ENCODE data around the gene PRR15. TPM values are rescaled to one million over a fixed set of nuclear protein-coding genes. Genes with fewer than 3 reads are reported as not detected.

PRR15 gene
- total RNA-seq, 2 donors from 2014 or later: not detected

- Mint-ChIP-seq H3K27me3 (no peaks in the 10 kb centered on the region), H3K9me3 (no peaks in the 10 kb centered on the region), H3K27ac (no peak overlapping the region), H3K4me1 (no peaks in the 10 kb centered on the region), H3K36me3 (ENCODE audit: low read depth) (no peaks in the 10 kb centered on the region), H3K4me3 (no peak overlapping the region)
- no peak for ATAC-seq (replicated peaks)
These were observed 29.2 kb downstream of the PRR15 start for GRCh38 chr7:29592866-29593265.

DNA sequence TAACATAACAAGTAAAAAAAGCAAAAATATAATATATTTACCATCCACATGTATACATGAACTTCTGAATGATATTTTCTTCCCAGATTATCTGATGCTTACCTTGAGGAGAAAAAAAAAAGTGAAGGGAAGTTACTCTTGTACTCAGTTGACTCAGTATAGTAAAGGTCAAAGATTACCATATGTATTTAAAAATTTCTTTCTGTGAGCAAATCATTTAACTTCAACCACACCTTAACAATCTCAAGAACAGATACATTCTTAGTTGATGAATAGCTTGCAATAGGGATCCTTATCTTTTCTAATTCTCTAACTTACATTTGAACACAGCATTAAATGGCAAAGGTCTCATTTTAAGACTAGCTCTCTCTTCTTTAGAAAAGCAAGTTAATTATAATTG is 29.8 kb downstream of the PRR15 start:
- Mint-ChIP-seq H3K27ac (no peak overlapping the region), H3K36me3 (ENCODE audit: low read depth) (no peaks in the 10 kb centered on the region), H3K27me3 (no peaks in the 10 kb centered on the region), H3K4me3 (no peak overlapping the region), H3K9me3 (no peaks in the 10 kb centered on the region), H3K4me1 (no peaks in the 10 kb centered on the region)
- no peak for ATAC-seq (replicated peaks)

- ATAC-seq (replicated peaks): no peak
- Mint-ChIP-seq H3K36me3 (ENCODE audit: low read depth) (no peaks in the 10 kb centered on the region), H3K4me1 (no peaks in the 10 kb centered on the region), H3K27ac (no peak overlapping the region), H3K4me3 (no peak overlapping the region), H3K27me3 (peaks cover 6% of the 10 kb centered on the region), H3K9me3 (no peaks in the 10 kb centered on the region)
These were observed 33.1 kb downstream of the PRR15 start for GRCh38 chr7:29596593-29597178.

- Mint-ChIP-seq H3K4me1 (no peaks in the 10 kb centered on the region), H3K36me3 (ENCODE audit: low read depth) (no peaks in the 10 kb centered on the region), H3K27me3 (peaks cover 6% of the 10 kb centered on the region), H3K4me3 (no peak overlapping the region), H3K9me3 (no peaks in the 10 kb centered on the region), H3K27ac (no peak overlapping the region)
- ATAC-seq (replicated peaks): no peak
These were observed 33.6 kb downstream of the PRR15 start for GRCh38 chr7:29597266-29597665.

DNA sequence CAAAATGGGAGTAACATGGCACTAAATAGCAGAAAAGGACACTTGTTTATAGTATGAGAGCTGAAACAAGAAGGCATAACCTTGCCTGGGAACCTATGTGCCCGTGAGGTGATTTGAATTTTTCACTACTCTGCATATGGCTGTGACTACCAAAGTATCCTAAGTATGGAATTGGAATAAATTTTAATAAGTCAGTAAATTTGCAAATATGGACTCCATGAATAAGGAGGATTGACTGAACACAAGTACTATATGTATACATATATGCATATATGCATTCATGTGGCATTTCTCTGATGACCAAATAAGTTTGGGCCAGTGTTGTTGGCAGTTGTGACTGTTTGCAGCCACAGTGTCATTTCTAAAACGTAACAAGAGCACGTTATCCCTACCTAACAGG is 34.5 kb downstream of the PRR15 start:
- Mint-ChIP-seq H3K36me3 (ENCODE audit: low read depth) (no peaks in the 10 kb centered on the region), H3K27ac (no peak overlapping the region), H3K4me1 (no peaks in the 10 kb centered on the region), H3K9me3 (no peaks in the 10 kb centered on the region), H3K4me3 (no peak overlapping the region), H3K27me3 (peaks cover 6% of the 10 kb centered on the region)
- no peak for ATAC-seq (replicated peaks)

GRCh38 chr7:29598613-29599012 is 35.0 kb downstream of the PRR15 start:
- Mint-ChIP-seq H3K4me1 (no peaks in the 10 kb centered on the region), H3K9me3 (no peaks in the 10 kb centered on the region), H3K4me3 (no peak overlapping the region), H3K36me3 (ENCODE audit: low read depth) (no peaks in the 10 kb centered on the region), H3K27me3 (peaks cover 6% of the 10 kb centered on the region), H3K27ac (no peak overlapping the region)
- ATAC-seq (replicated peaks): no peak

- Mint-ChIP-seq H3K27ac (no peak overlapping the region), H3K4me1 (no peaks in the 10 kb centered on the region), H3K36me3 (ENCODE audit: low read depth) (no peaks in the 10 kb centered on the region), H3K27me3 (peaks cover 6% of the 10 kb centered on the region), H3K4me3 (no peak overlapping the region), H3K9me3 (no peaks in the 10 kb centered on the region)
- ATAC-seq (replicated peaks): no peak
These were observed 35.4 kb downstream of the PRR15 start for GRCh38 chr7:29599026-29599425.

- Mint-ChIP-seq H3K4me3 (no peak overlapping the region), H3K4me1 (no peaks in the 10 kb centered on the region), H3K27me3 (peaks cover 9% of the 10 kb centered on the region), H3K27ac (no peak overlapping the region), H3K9me3 (no peaks in the 10 kb centered on the region), H3K36me3 (ENCODE audit: low read depth) (no peaks in the 10 kb centered on the region)
- ATAC-seq (replicated peaks): no peak
These were observed 37.0 kb downstream of the PRR15 start for GRCh38 chr7:29600661-29601060.

- no peak for ATAC-seq (replicated peaks)
- Mint-ChIP-seq H3K36me3 (ENCODE audit: low read depth) (no peaks in the 10 kb centered on the region), H3K27ac (no peak overlapping the region), H3K4me3 (no peak overlapping the region), H3K9me3 (no peaks in the 10 kb centered on the region), H3K27me3 (peaks cover 9% of the 10 kb centered on the region), H3K4me1 (no peaks in the 10 kb centered on the region)
These were observed 40.4 kb downstream of the PRR15 start for GRCh38 chr7:29604052-29604451.

- Mint-ChIP-seq H3K27ac (no peak overlapping the region), H3K9me3 (no peaks in the 10 kb centered on the region), H3K4me3 (no peak overlapping the region), H3K4me1 (no peaks in the 10 kb centered on the region), H3K36me3 (ENCODE audit: low read depth) (no peaks in the 10 kb centered on the region), H3K27me3 (peaks cover 9% of the 10 kb centered on the region)
- ATAC-seq (replicated peaks): no peak
These were observed 41.1 kb downstream of the PRR15 start for GRCh38 chr7:29604702-29605101.

DNA sequence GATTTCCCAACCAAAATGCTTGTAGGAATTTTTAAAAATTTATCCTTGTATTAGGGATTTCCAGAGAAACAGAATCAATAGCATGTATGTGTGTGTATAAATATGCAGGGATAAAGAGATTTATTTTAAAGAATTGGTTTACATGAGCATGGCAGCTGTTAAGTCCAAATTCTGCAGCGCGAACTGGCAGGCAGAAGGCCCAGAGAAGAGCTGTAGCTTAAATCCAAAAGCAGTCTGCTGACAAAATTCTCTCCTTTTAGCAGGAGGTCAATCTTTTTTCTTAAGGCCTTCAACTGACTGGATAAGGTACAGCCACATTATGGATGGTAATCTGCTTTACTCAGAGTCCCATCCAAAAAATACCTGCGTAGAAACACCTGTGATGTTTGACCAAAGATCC is 42.0 kb downstream of the PRR15 start:
- Mint-ChIP-seq H3K9me3 (no peaks in the 10 kb centered on the region), H3K4me1 (no peaks in the 10 kb centered on the region), H3K36me3 (ENCODE audit: low read depth) (no peaks in the 10 kb centered on the region), H3K27me3 (peaks cover 7% of the 10 kb centered on the region), H3K27ac (no peak overlapping the region), H3K4me3 (no peak overlapping the region)
- no peak for ATAC-seq (replicated peaks)

GRCh38 chr7:29606287-29606721 is 42.7 kb downstream of the PRR15 start:
- Mint-ChIP-seq H3K27me3 (peaks cover 4% of the 10 kb centered on the region), H3K36me3 (ENCODE audit: low read depth) (no peaks in the 10 kb centered on the region), H3K4me1 (no peaks in the 10 kb centered on the region), H3K4me3 (no peak overlapping the region), H3K27ac (no peak overlapping the region), H3K9me3 (no peaks in the 10 kb centered on the region)
- ATAC-seq (replicated peaks): no peak

GRCh38 chr7:29606830-29607229 is 43.2 kb downstream of the PRR15 start:
- Mint-ChIP-seq H3K4me1 (no peaks in the 10 kb centered on the region), H3K4me3 (no peak overlapping the region), H3K27me3 (peaks cover 4% of the 10 kb centered on the region), H3K36me3 (ENCODE audit: low read depth) (no peaks in the 10 kb centered on the region), H3K27ac (no peak overlapping the region), H3K9me3 (no peaks in the 10 kb centered on the region)
- ATAC-seq (replicated peaks): no peak

DNA sequence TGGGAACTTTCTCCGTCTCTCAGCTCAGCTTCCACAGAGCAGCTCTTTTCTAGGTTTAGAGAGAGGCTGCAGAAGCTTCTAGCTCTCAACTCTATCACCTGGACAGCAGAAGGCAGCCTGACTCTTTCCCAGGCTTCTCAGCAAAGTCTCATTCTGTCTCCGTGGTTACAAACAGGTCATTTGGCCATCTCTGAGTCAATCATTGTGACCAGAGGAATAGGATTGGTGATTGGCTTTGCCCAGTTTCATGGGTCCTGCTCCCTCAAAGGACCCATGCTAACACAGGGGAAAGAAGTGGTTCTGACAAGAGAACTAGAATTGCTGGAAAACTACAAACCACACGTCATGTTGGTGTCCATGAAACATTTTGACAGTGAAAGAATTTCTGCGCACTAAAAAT is 43.6 kb downstream of the PRR15 start:
- Mint-ChIP-seq H3K9me3 (no peaks in the 10 kb centered on the region), H3K27ac (no peak overlapping the region), H3K27me3 (peaks cover 4% of the 10 kb centered on the region), H3K4me3 (no peak overlapping the region), H3K4me1 (no peaks in the 10 kb centered on the region), H3K36me3 (ENCODE audit: low read depth) (no peaks in the 10 kb centered on the region)
- no peak for ATAC-seq (replicated peaks)

- no peak overlapping the region for H3K4me3 Mint-ChIP-seq
- no peaks in the 10 kb centered on the region for H3K36me3 Mint-ChIP-seq (ENCODE audit: low read depth)
- no peak overlapping the region for H3K27ac Mint-ChIP-seq
- ATAC-seq (replicated peaks): no peak
- H3K27me3 Mint-ChIP-seq: peaks cover 4% of the 10 kb centered on the region
- no peaks in the 10 kb centered on the region for H3K4me1 Mint-ChIP-seq
- H3K9me3 Mint-ChIP-seq: no peaks in the 10 kb centered on the region
These were observed 44.3 kb downstream of the PRR15 start for GRCh38 chr7:29607889-29608288.
